Effector CD8-positive, alpha-beta T cell (primary cell): ENCODE data around the gene TBC1D24.

Source experiments
- DNase-seq: peaks from one replicate; lab custom pipeline; 2025; lab: John Stamatoyannopoulos, UW

TBC1D24 gene

DNA sequence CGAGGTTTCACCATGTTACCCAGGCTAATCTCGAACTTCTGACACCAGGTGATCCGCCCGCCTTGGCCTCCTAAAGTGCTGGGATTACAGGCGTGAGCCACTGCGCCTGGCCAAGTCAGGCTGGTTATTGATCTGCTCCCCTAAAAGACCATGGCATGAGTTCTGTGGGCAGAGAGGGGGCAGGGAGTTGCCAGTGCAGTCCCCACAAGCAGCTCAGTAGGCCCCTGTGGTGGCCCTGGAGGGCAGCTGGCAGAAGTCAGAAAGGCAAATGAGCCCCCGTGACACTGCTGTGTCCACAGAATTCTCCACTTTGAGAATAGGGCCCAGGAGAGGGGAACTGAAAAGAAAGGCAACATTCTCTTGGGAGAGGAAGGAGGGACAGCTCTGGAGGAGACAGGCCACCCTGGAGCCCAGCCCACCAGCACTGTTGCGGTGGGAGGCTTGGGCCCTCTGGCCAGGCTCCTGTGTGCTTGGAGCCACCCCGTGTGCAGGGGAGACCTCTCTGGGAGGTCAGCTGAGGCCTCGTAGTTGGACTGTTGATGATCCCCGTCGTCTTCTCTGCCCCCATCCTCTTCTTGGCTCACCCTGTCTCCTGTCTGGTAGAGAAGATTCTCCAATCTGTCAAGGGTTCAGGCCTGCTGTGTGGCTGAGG is 43.2 kb downstream of the TBC1D24 start:
- DNase-seq, result no peak

GRCh38 chr16:2518823-2519710 is 44.1 kb downstream of the TBC1D24 start:
- DNase-seq, result no peak

- DNase-seq, result no peak
These were observed 44.8 kb downstream of the TBC1D24 start for GRCh38 chr16:2519711-2520080.

DNA sequence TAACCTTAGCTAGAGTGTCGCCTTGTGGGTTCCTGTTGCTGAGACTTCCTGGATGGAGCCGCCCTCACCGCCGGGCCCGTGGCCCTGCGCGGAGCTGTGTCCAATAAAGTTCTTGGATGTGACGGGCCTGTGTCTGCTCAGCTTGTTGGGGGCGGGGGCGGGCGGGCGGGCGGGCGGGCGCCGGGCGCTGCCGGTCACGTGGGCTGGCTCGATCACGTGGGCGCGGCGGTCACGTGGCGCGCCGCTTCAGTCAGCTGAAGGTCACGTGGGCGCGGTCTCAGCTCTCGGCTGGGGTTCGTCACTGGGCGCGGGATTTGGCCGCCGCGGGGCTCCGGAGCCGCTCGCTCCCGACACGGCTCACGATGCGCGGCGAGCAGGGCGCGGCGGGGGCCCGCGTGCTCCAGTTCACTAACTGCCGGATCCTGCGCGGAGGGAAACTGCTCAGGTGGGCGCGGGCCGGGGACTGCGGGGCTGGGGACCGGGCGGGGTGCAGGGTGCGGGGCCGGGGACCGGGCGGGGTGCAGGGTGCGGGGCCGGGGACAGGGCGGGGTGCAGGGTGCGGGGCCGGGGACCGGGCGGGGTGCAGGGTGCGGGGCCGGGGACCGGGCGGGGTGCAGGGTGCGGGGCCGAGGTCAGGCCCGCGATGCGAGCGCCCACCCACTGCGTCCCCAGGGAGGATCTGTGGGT is 45.3 kb downstream of the TBC1D24 start, which contains the start of gene AMDHD2:
TSS of gene AMDHD2 (plus strand) at position 275 of the 687 bp plus-strand sequence. CDS start at position 363, 88 bp downstream.
- peak; percentile 83 for DNase-seq

GRCh38 chr16:2520784-2521531 is 46.0 kb downstream of the TBC1D24 start:
- peak; percentile 45 for DNase-seq

DNA sequence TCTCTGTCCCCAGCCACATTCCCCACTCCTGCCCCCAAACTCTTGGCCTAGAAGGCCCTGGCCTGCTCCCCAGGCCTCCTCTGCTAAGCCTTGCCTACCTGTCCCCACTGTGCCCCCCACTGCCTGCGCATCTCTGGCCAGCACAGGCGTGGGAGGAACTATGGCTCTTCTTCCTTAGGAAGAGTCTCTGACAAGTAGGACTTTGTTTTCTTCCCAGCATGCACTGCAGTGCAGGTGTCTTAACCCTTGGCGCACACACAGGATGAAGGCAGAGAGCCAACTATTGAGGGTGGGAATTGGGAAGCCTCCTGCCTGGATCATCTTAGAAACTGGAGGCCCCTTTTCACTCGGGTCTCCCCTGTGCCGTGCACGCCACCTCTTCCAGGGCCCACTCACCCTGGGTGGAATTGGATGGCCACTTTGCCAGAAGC is 48.9 kb downstream of the TBC1D24 start:
- DNase-seq, result no peak

GRCh38 chr16:2524339-2524938 is 49.5 kb downstream of the TBC1D24 start:
- no peak for DNase-seq

GRCh38 chr16:2526135-2526534 is 51.2 kb downstream of the TBC1D24 start:
- DNase-seq, result no peak

DNA sequence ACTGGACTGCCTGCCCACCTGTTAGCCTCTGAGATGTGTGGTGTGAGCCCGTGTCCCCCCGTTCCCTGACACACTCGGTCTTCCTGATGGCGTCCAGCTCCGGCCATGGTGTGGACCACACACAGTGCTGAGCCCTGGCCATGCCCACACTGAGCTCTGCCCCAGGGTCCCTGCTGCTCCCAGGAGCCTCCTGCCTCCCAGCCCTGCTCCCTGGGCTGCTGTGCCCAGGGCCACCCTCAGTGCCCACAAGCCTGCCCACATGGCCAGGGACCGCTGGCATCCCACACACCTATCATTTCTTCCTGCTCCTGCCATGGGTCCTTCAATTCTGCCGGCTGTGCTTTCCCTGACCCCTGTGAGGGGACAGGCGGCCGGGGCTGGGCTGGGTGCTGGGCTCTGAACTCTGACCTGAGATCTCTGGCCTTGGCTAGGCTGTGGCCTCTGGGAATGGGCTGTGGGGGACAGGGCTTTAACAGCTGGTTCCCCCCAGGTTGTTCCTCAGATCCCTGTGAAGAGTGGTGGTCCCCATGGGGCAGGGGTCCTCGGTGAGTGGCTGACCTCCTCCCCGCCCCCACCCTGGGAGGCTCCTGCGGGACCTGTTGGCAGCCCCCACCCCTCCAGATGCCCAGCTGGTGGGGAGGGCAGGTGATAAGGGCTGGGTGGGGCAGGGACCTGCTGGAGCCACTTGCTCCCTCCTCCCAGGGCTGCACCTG is 52.3 kb downstream of the TBC1D24 start:
- no peak for DNase-seq

DNA sequence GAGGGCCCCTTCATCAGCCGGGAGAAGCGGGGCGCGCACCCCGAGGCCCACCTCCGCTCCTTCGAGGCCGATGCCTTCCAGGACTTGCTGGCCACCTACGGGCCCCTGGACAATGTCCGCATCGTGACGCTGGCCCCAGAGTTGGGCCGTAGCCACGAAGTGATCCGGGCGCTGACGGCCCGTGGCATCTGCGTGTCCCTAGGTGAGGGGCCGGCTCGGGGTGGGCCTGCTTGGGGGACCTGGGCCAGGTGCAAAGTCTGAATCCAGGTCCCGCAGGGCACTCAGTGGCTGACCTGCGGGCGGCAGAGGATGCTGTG is 52.8 kb downstream of the TBC1D24 start:
- DNase-seq, result no peak

GRCh38 chr16:2528161-2529060 is 53.5 kb downstream of the TBC1D24 start:
- DNase-seq, result no peak

DNA sequence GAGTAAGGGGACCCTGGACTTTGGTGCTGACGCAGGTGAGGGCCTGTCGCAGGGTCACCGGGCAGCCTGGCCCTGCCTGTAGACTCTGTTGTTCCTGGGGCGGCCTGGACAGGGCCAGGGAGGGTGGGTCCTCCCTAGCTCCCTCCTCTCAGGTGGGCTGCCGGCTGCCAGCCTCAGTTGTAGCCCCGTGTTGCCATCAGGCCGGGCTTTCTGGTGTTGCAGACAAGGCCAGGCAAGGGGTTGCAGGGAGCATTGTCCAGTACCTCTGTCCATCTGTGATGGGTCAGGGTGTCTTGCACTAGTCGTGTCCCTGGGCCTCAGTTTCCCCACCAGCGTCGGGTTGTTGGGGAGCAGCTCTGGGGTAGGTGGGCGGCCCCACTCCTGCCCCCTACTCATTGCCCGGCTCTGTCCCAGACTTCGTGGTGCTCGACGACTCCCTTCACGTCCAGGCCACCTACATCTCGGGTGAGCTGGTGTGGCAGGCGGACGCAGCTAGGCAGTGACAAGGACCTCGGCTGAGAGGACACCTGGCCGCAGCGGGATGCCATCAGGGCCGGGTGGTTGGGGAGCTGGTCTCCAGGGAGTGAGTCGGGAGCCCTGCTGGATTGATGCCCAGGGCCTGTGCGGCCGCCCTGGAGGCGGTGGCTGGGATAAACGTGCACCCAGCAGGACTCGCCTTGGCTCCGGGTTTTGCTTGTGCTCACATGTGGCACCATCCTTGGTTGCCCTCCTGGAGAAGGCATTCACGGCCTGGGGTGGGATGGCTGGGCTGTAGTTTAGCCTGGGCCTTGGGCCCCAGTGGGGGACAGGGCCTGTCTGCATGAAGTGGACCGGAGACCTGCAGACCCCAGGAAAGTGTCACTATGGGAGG is 54.4 kb downstream of the TBC1D24 start:
- DNase-seq, result no peak

GRCh38 chr16:2529961-2530628 is 55.2 kb downstream of the TBC1D24 start:
- no peak for DNase-seq

- DNase-seq, result no peak
These were observed 55.8 kb downstream of the TBC1D24 start for GRCh38 chr16:2530629-2531318.

DNA sequence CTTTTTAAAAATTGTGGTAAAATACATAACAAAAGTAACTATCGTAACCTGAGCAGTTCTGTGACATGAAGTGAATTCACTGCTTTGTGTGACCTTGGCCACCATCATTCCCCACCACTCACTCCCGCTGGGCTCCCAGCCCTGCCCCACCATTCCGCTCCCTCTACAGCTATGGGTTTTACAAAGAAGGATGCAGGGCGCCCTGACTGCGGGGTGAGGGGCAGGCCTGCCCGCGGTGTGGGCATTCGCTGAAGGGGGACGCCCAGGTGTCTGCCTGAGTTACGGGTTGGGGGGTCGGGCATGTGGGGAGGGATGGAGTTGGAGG is 56.4 kb downstream of the TBC1D24 start, which contains the start of gene CEMP1:
TSS of gene CEMP1 (minus strand) at position 38 of the 325 bp plus-strand sequence. CDS start 335 bp downstream, outside the sequence.
- no peak for DNase-seq

DNA sequence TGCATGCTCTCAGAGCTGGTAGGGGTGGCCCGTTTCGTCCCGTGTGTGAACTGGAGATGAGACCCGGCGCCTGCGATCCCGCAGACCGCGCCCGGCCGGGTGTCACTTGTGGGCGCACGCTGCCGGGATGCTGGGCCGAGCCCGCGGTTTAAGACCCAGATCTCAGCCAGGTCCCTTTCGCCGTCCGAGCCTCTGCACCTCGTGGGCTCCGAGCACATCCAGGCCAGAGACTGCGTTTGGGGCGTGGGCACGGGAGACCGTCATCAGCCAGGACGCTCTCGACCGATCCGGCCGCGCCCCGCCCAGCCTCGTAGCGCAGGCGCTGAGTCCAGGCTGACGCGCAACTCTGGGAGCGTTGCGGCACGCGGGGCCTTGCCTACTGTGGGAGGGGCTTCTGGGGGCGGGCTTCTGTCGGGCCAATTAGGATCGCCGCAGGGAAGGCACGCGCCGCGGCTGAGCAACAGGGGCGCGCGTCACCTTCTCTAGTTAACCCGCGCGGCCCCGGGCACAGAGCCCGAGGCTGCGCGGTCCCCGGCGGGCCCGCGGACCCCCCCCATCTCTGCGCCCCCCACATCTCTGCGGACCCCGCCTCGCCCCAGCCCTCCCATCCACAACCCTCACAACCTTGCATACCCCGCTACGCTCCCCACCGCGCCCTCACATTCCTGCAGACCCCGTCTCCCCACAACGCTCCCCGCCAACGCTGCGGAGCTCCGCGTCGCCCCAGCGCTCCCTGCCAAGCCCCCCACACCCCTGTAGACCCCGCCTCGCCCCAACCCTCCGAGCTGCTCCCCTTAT is 57.0 kb downstream of the TBC1D24 start:
- DNase-seq, result peak; percentile 95
